A673 (cell line): ENCODE data around the gene SEMA5A. TPM values are rescaled to one million over a fixed set of nuclear protein-coding genes. Genes with fewer than 3 reads are reported as not detected.

Experiments used
- BruUV-seq: library from RNA; stranded (reverse); fragments of 400-500 nt; replicated peaks from 2 replicates; lab custom pipeline; 2021; lab: Mats Ljungman, UMichigan
- CTCF ChIA-PET: fragments of 300-600 bp; sonication (Branson Sonifier 250); formaldehyde crosslinking; loops from one replicate; lab custom pipeline; 2022; ENCODE audit warnings: antibody characterized with exemption; lab: Charles Lee
- POLR2A ChIA-PET: fragments of 300-600 bp; sonication (Branson Sonifier 250); formaldehyde crosslinking; loops from one replicate; lab custom pipeline; 2022; ENCODE audit warnings: antibody characterized with exemption; ENCODE audit not compliant: low non-redundant PET; lab: Charles Lee
- DNase-seq: peaks from one replicate; pipeline ENCODE4 v3.0.0-alpha.2; 2015; ENCODE audit warnings: low spot score
- H3K27ac ChIP-seq: fragments of 200-600 bp; sonication (generic); 2 replicates; pipeline ENCODE4 v1.5.1; 2016; ENCODE audit warnings: mixed run types, low read depth, mild to moderate bottlenecking, mixed read lengths, antibody characterized with exemption, low read length; ENCODE audit not compliant: poor library complexity, severe bottlenecking
- H3K27me3 ChIP-seq: fragments of 200-600 bp; sonication (generic); replicated peaks from 2 replicates; pipeline ENCODE4 v1.6.1; 2017; ENCODE audit warnings: mixed run types, low read depth, mild to moderate bottlenecking, mixed read lengths, antibody characterized with exemption, low read length; ENCODE audit not compliant: insufficient read depth, poor library complexity
- H3K36me3 ChIP-seq: fragments of 200-600 bp; sonication (generic); 2 replicates; pipeline ENCODE4 v1.6.1; 2016; ENCODE audit warnings: mixed run types, mild to moderate bottlenecking, mixed read lengths, antibody characterized with exemption, low read length; ENCODE audit not compliant: insufficient read depth, poor library complexity, severe bottlenecking
- H3K4me1 ChIP-seq: fragments of 200-600 bp; sonication (generic); 2 replicates; pipeline ENCODE4 v1.6.1; 2017; ENCODE audit warnings: mixed run types, mild to moderate bottlenecking, mixed read lengths, antibody characterized with exemption, low read length; ENCODE audit not compliant: insufficient read depth, poor library complexity, severe bottlenecking
- H3K4me3 ChIP-seq: fragments of 200-600 bp; sonication (generic); 2 replicates; pipeline ENCODE4 v1.5.1; 2016; ENCODE audit warnings: low read depth, mixed run types, mild to moderate bottlenecking, mixed read lengths, low read length; ENCODE audit not compliant: poor library complexity, severe bottlenecking
- H3K9me3 ChIP-seq: fragments of 200-600 bp; sonication (generic); 2 replicates; pipeline ENCODE4 v1.6.1; 2016; ENCODE audit warnings: mixed run types, low read depth, mild to moderate bottlenecking, mixed read lengths, antibody characterized with exemption, low read length; ENCODE audit not compliant: poor library complexity, severe bottlenecking
- EZH2 ChIP-seq: fragments of 200-600 bp; sonication (generic); IDR thresholded peaks from 2 replicates; pipeline ENCODE4 v1.6.1; 2017; ENCODE audit warnings: borderline replicate concordance, low read depth, mild to moderate bottlenecking, mixed read lengths, antibody characterized with exemption, low read length; ENCODE audit not compliant: poor library complexity, severe bottlenecking
- intact Hi-C: fragments of 100-400 bp; cut with micrococcal nuclease; formaldehyde crosslinking; loops from one replicate; pipeline ENCODE4 v1.10.0; 2022; ENCODE audit not compliant: unreplicated experiment
- total RNA-seq: library from RNA; stranded (reverse); gene quantifications from 2 replicates; pipeline ENCODE4 v1.2.3, GENCODE V29; 2021
- TF ChIP-seq, protein P1 (sequence below): fragments of 300-800, 200-600 bp; sonication (generic); conservative IDR thresholded peaks from 2 replicates; pipeline ENCODE4 v1.5.1; 2017; ENCODE audit warnings: low read depth, mild to moderate bottlenecking, antibody characterized with exemption, low read length, moderate library complexity, mixed read lengths

SEMA5A gene
- total RNA-seq, 1 experiment from 2014 or later, result 0.17 TPM

DNA sequence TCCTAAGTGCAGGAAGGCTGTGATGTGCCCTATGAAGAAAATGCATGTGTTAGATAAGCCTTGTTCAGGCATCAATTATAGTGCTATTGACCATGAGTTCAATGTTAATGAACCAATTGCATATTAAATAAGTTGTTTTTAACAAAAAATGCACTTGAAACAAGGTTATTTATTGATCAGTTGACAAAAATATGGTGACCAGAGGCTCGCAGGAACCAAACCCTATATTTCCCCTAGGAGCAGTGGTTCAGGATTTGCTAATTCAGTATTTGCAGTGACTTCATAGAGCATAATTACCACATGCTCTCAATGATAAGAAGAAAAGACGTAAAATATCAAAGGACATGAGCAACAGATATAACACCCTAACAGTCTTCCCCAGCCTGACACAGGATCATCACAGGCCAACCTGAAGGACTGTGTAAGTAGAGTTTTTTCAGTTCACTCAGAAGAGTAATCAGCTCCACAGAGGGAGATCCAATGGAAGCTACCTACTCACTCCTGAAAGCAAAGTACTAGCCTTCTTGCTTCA lies 92.3 kb downstream of the SEMA5A start:
- intact Hi-C loops, result no loop called here
- Histone ChIP-seq H3K27ac (no peak overlapping the region), H3K9me3 (peaks cover 3% of the 10 kb centered on the region), H3K27me3 (no peaks in the 10 kb centered on the region), H3K4me3 (no peak overlapping the region), H3K36me3 (no peaks in the 10 kb centered on the region), H3K4me1 (no peaks in the 10 kb centered on the region)
- ChIA-PET CTCF (no interaction called here), POLR2A (no interaction called here)
- no TSS peak for BruUV-seq
- TF ChIP-seq, protein P1, sequence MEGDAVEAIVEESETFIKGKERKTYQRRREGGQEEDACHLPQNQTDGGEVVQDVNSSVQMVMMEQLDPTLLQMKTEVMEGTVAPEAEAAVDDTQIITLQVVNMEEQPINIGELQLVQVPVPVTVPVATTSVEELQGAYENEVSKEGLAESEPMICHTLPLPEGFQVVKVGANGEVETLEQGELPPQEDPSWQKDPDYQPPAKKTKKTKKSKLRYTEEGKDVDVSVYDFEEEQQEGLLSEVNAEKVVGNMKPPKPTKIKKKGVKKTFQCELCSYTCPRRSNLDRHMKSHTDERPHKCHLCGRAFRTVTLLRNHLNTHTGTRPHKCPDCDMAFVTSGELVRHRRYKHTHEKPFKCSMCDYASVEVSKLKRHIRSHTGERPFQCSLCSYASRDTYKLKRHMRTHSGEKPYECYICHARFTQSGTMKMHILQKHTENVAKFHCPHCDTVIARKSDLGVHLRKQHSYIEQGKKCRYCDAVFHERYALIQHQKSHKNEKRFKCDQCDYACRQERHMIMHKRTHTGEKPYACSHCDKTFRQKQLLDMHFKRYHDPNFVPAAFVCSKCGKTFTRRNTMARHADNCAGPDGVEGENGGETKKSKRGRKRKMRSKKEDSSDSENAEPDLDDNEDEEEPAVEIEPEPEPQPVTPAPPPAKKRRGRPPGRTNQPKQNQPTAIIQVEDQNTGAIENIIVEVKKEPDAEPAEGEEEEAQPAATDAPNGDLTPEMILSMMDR, result no peak
- TF ChIP-seq EZH2, result no peak
- DNase-seq, result no peak

DNA sequence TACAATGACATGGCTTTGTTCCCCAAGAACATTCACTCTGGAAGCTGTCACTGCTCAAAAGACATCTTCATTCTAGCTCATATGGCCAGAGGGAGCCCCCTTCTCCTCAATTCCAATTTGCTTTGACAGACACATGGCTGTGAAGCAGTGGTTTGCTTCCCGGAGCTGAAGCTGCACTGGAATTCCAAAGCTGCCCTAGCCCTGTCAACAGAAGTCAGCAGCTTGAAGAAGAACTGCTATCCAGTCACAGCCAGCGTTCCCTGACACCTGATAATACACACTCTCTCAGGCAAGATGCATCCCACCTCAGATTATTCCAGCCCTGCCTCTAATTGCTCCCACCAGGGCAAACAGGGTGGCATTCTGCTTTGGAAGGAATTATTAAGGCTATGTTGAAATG lies 93.7 kb downstream of the SEMA5A start:
- CTCF ChIA-PET, result no interaction called here
- DNase-seq, result no peak
- no TSS peak for BruUV-seq
- POLR2A ChIA-PET, result no interaction called here
- intact Hi-C loops, result no loop called here
- no peak overlapping the region for H3K27ac ChIP-seq
- no peak overlapping the region for H3K4me3 ChIP-seq
- peaks cover 8% of the 10 kb centered on the region for H3K9me3 ChIP-seq
- no peaks in the 10 kb centered on the region for H3K4me1 ChIP-seq
- H3K36me3 ChIP-seq, result no peaks in the 10 kb centered on the region
- no peaks in the 10 kb centered on the region for H3K27me3 ChIP-seq
- no peak for TF ChIP-seq EZH2
- TF ChIP-seq, protein P1, result no peak

DNA sequence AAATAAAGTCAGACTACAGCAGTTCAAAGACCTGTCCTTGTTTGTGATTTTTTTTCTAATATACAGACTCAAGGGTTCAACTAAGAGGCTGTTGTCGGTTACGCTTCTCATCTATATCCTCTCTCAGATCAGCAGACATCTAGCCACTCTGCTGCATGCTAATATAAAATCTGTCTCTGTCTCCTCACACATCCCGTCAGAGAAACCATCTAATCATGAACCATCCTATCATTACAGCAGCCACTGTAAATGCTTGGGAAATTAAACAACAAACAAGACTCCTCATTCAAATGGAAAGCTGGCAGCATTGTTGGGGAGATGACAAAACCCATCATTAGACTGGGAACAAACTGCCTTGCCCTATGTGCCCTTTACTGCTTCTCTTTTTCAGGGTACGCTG lies 94.8 kb downstream of the SEMA5A start:
- Histone ChIP-seq H3K4me1 (no peaks in the 10 kb centered on the region), H3K27me3 (no peaks in the 10 kb centered on the region), H3K4me3 (no peak overlapping the region), H3K36me3 (no peaks in the 10 kb centered on the region), H3K9me3 (peaks cover 8% of the 10 kb centered on the region), H3K27ac (no peak overlapping the region)
- intact Hi-C loops, result no loop called here
- POLR2A ChIA-PET, result no interaction called here
- no TSS peak for BruUV-seq
- TF ChIP-seq EZH2, result no peak
- TF ChIP-seq, protein P1, result no peak
- CTCF ChIA-PET, result no interaction called here
- no peak for DNase-seq
